Memory B cell (primary cell): ENCODE data around the gene PEX12.
"Not testable (repeated sequence)": the region's sequence is repeated elsewhere in the genome, so short reads cannot be mapped to it uniquely, and the experiment has no call there.

Experiments
- ATAC-seq: fragments of 150-1000 bp; cut with Tn5 transposase; 2 replicates; pipeline ENCODE4 v1.10.0; 2021; ENCODE audit warnings: low read depth, mild to moderate bottlenecking, moderate library complexity
- DNase-seq, 2 donors: peaks; one replicate each; pipeline ENCODE4 v3.0.0; 2022; ENCODE audit warnings: low spot score in 2 of 2
- H3K27ac Mint-ChIP-seq: one replicate; pipeline ENCODE4 v1.8.0; 2022; ENCODE audit warnings: mild to moderate bottlenecking, moderate library complexity, mixed read lengths
- H3K27me3 Mint-ChIP-seq: one replicate; pipeline ENCODE4 v1.8.0; 2022; ENCODE audit warnings: mixed read lengths
- H3K36me3 Mint-ChIP-seq: one replicate; pipeline ENCODE4 v1.8.0; 2022; ENCODE audit warnings: mild to moderate bottlenecking, mixed read lengths
- H3K4me1 Mint-ChIP-seq: one replicate; pipeline ENCODE4 v1.8.0; 2022; ENCODE audit warnings: mixed read lengths
- H3K4me3 Mint-ChIP-seq: one replicate; pipeline ENCODE4 v1.8.0; 2022; ENCODE audit warnings: mild to moderate bottlenecking, moderate library complexity, mixed read lengths
- H3K9me3 Mint-ChIP-seq: one replicate; pipeline ENCODE4 v1.8.0; 2022; ENCODE audit warnings: mixed read lengths

Gene PEX12

GRCh38 chr17:35578197-35578928 lies at the start of gene PEX12:
Gene PEX12 (minus strand): TSS chr17:35578571. CDS start chr17:35578021, 550 bp downstream.
- H3K27ac Mint-ChIP-seq = peak within 1 kb of the TSS; percentile 97
- no peaks in the 10 kb centered on the region for H3K27me3 Mint-ChIP-seq
- H3K4me1 Mint-ChIP-seq = peaks cover 10% of the 10 kb centered on the region
- ATAC-seq (peak; percentile 98), DNase-seq (peak; percentile 71 to 79)
- no peaks in the 10 kb centered on the region for H3K9me3 Mint-ChIP-seq
- peaks cover 5% of the 10 kb centered on the region for H3K36me3 Mint-ChIP-seq
- peak within 1 kb of the TSS; percentile 99 for H3K4me3 Mint-ChIP-seq

- peak overlapping the region; percentile 70 for H3K27ac Mint-ChIP-seq
- peaks cover 20% of the 10 kb centered on the region for H3K36me3 Mint-ChIP-seq
These were observed 49.0 kb upstream of the PEX12 start for GRCh38 chr17:35627417-35627816.

GRCh38 chr17:35621768-35622167 lies 43.4 kb upstream of the PEX12 start:
- H3K27me3 Mint-ChIP-seq = no peaks in the 10 kb centered on the region
- ATAC-seq (no peak), DNase-seq (no peak)
- H3K27ac Mint-ChIP-seq = no peak overlapping the region
- H3K9me3 Mint-ChIP-seq = no peaks in the 10 kb centered on the region
- H3K4me1 Mint-ChIP-seq = peaks cover 12% of the 10 kb centered on the region
- H3K36me3 Mint-ChIP-seq = peaks cover 6% of the 10 kb centered on the region
- no peak overlapping the region for H3K4me3 Mint-ChIP-seq

More at GRCh38 chr17:35627417-35627816, 49.0 kb upstream of the PEX12 start:
- no peaks in the 10 kb centered on the region for H3K27me3 Mint-ChIP-seq
- H3K9me3 Mint-ChIP-seq = no peaks in the 10 kb centered on the region
- DNase-seq (no peak), ATAC-seq (no peak)
- no peak overlapping the region for H3K4me3 Mint-ChIP-seq
- peaks cover 7% of the 10 kb centered on the region for H3K4me1 Mint-ChIP-seq

- H3K27ac Mint-ChIP-seq = no peak overlapping the region
- peaks cover 2% of the 10 kb centered on the region for H3K36me3 Mint-ChIP-seq
- no peak for DNase-seq
- no peak for ATAC-seq
- H3K27me3 Mint-ChIP-seq = no peaks in the 10 kb centered on the region
- no peak overlapping the region for H3K4me3 Mint-ChIP-seq
- H3K9me3 Mint-ChIP-seq = no peaks in the 10 kb centered on the region
- H3K4me1 Mint-ChIP-seq = peaks cover 9% of the 10 kb centered on the region
These were observed 40.3 kb upstream of the PEX12 start for GRCh38 chr17:35618628-35619027.

GRCh38 chr17:35617505-35617904 lies 39.1 kb upstream of the PEX12 start:
- peaks cover 9% of the 10 kb centered on the region for H3K4me1 Mint-ChIP-seq
- peaks cover 2% of the 10 kb centered on the region for H3K36me3 Mint-ChIP-seq
- no peak overlapping the region for H3K4me3 Mint-ChIP-seq
- ATAC-seq = no peak
- no peaks in the 10 kb centered on the region for H3K9me3 Mint-ChIP-seq
- no peak overlapping the region for H3K27ac Mint-ChIP-seq
- no peak for DNase-seq
- no peaks in the 10 kb centered on the region for H3K27me3 Mint-ChIP-seq

- Mint-ChIP-seq H3K4me1 (peaks cover 9% of the 10 kb centered on the region), H3K9me3 (no peaks in the 10 kb centered on the region), H3K36me3 (peaks cover 2% of the 10 kb centered on the region), H3K4me3 (no peak overlapping the region), H3K27ac (no peak overlapping the region), H3K27me3 (no peaks in the 10 kb centered on the region)
- DNase-seq = no peak
- no peak for ATAC-seq
These were observed 38.2 kb upstream of the PEX12 start for GRCh38 chr17:35616536-35616935.

- H3K27ac Mint-ChIP-seq = no peak overlapping the region
- H3K4me3 Mint-ChIP-seq = no peak overlapping the region
- H3K9me3 Mint-ChIP-seq = no peaks in the 10 kb centered on the region
- ATAC-seq = no peak
- H3K36me3 Mint-ChIP-seq = peaks cover 3% of the 10 kb centered on the region
- H3K27me3 Mint-ChIP-seq = no peaks in the 10 kb centered on the region
- peaks cover 7% of the 10 kb centered on the region for H3K4me1 Mint-ChIP-seq
- DNase-seq = no peak
These were observed 36.4 kb upstream of the PEX12 start for GRCh38 chr17:35614810-35615209.

GRCh38 chr17:35612924-35613521 lies 34.7 kb upstream of the PEX12 start:
- no peak overlapping the region for H3K27ac Mint-ChIP-seq
- DNase-seq (no peak), ATAC-seq (no peak)
- no peak overlapping the region for H3K4me3 Mint-ChIP-seq
- peaks cover 12% of the 10 kb centered on the region for H3K36me3 Mint-ChIP-seq
- no peaks in the 10 kb centered on the region for H3K9me3 Mint-ChIP-seq
- H3K4me1 Mint-ChIP-seq = peaks cover 3% of the 10 kb centered on the region
- H3K27me3 Mint-ChIP-seq = no peaks in the 10 kb centered on the region

- H3K4me3 Mint-ChIP-seq, ATAC-seq, DNase-seq, H3K27ac Mint-ChIP-seq, H3K4me1 Mint-ChIP-seq, H3K27me3 Mint-ChIP-seq, H3K9me3 Mint-ChIP-seq: not testable (repeated sequence)
- H3K36me3 Mint-ChIP-seq = peaks cover 17% of the 10 kb centered on the region
These were observed 32.4 kb upstream of the PEX12 start for GRCh38 chr17:35610746-35611145.

GRCh38 chr17:35609831-35610230 lies 31.5 kb upstream of the PEX12 start:
- Mint-ChIP-seq H3K36me3 (peaks cover 18% of the 10 kb centered on the region), H3K27me3 (no peaks in the 10 kb centered on the region), H3K27ac (no peak overlapping the region), H3K4me1 (no peaks in the 10 kb centered on the region), H3K4me3 (no peak overlapping the region), H3K9me3 (no peaks in the 10 kb centered on the region)
- ATAC-seq = no peak
- no peak for DNase-seq

- ATAC-seq = no peak
- peaks cover 28% of the 10 kb centered on the region for H3K36me3 Mint-ChIP-seq
- DNase-seq = no peak
- H3K27ac Mint-ChIP-seq = no peak overlapping the region
- H3K4me3 Mint-ChIP-seq = no peak overlapping the region
- no peaks in the 10 kb centered on the region for H3K27me3 Mint-ChIP-seq
- H3K9me3 Mint-ChIP-seq = no peaks in the 10 kb centered on the region
- H3K4me1 Mint-ChIP-seq = no peaks in the 10 kb centered on the region
These were observed 29.0 kb upstream of the PEX12 start for GRCh38 chr17:35607239-35607847.

GRCh38 chr17:35605678-35606077 lies 27.3 kb upstream of the PEX12 start:
- H3K36me3 Mint-ChIP-seq = peaks cover 32% of the 10 kb centered on the region

GRCh38 chr17:35603674-35604073 lies 25.3 kb upstream of the PEX12 start:
- H3K9me3 Mint-ChIP-seq = no peaks in the 10 kb centered on the region
- no peak for ATAC-seq
- no peaks in the 10 kb centered on the region for H3K27me3 Mint-ChIP-seq
- no peak overlapping the region for H3K27ac Mint-ChIP-seq
- peaks cover 29% of the 10 kb centered on the region for H3K36me3 Mint-ChIP-seq
- H3K4me3 Mint-ChIP-seq = no peak overlapping the region
- no peaks in the 10 kb centered on the region for H3K4me1 Mint-ChIP-seq
- DNase-seq = no peak

More at GRCh38 chr17:35605678-35606077, 27.3 kb upstream of the PEX12 start:
- DNase-seq = no peak
- no peak overlapping the region for H3K4me3 Mint-ChIP-seq
- H3K4me1 Mint-ChIP-seq = no peaks in the 10 kb centered on the region
- no peak for ATAC-seq
- no peaks in the 10 kb centered on the region for H3K27me3 Mint-ChIP-seq
- H3K9me3 Mint-ChIP-seq = no peaks in the 10 kb centered on the region
- H3K27ac Mint-ChIP-seq = no peak overlapping the region

GRCh38 chr17:35597604-35598003 lies 19.2 kb upstream of the PEX12 start:
- H3K27me3 Mint-ChIP-seq = no peaks in the 10 kb centered on the region
- DNase-seq (no peak), ATAC-seq (no peak)
- H3K9me3 Mint-ChIP-seq = no peaks in the 10 kb centered on the region
- H3K4me1 Mint-ChIP-seq = peaks cover 2% of the 10 kb centered on the region
- no peak overlapping the region for H3K27ac Mint-ChIP-seq
- H3K4me3 Mint-ChIP-seq = no peak overlapping the region
- H3K36me3 Mint-ChIP-seq = peaks cover 28% of the 10 kb centered on the region
